T-helper 1 cell treated with Interleukin-12 subunit alpha and Interleukin-12 subunit beta and Interleukin-4 antibody, amounts not matched to agents 30 μg/mL and 1 μg/mL, for 36 hours (primary cell): ENCODE measurements around the gene FEV.
"Not testable (repeated sequence)": the region's sequence is repeated elsewhere in the genome, so short reads cannot be mapped to it uniquely, and the experiment has no call there.

Experiments
- H3K27ac Mint-ChIP-seq: one replicate; pipeline ENCODE4 v1.8.0; 2021; ENCODE audit warnings: mild to moderate bottlenecking, mixed read lengths
- H3K27me3 Mint-ChIP-seq: one replicate; pipeline ENCODE4 v1.8.0; 2021; ENCODE audit warnings: low read depth, mixed read lengths
- H3K36me3 Mint-ChIP-seq: one replicate; pipeline ENCODE4 v1.8.0; 2021; ENCODE audit warnings: low read depth, mixed read lengths
- H3K4me1 Mint-ChIP-seq: one replicate; pipeline ENCODE4 v1.8.0; 2021; ENCODE audit warnings: low read depth, mixed read lengths
- H3K4me3 Mint-ChIP-seq: one replicate; pipeline ENCODE4 v1.8.0; 2021; ENCODE audit warnings: mild to moderate bottlenecking, moderate library complexity, mixed read lengths
- H3K9me3 Mint-ChIP-seq: one replicate; pipeline ENCODE4 v1.8.0; 2021; ENCODE audit warnings: mixed read lengths

Gene FEV

DNA sequence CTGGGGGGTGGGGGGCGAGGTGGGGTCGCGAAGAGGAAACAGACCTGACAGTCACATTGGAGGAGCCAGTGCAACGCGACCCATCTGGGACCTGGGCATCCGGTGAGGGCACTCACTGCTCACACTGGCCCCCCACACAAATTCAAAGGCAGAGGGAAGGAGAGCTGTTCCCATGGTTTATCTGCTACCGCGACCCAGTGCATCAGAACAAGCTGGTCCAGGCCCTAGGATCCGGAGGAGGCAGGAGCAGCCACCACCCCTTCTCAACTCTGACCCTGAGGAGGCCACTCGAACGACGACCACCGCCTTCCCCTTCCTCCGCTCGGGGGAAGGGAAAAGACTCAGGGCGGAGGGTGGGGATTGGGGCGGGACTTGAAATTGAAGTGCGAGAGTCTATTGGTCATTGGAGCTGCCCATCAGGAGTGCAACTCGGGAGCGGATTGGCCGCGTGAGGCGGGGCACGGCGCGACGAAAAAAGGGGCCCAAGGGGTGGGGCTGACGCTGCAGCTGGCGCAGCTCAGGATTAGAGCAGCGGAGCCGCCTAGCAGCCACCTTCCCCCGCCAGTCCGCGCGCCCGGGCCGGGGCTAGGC, 25.7 kb downstream of the FEV start, which contains the start of gene CDK5R2:
Gene CDK5R2 (plus strand): TSS at position 526 of the 591 bp plus-strand sequence. CDS start 155 bp downstream, outside the sequence.
- peaks cover 3% of the 10 kb centered on the region for H3K36me3 Mint-ChIP-seq
- H3K4me1 Mint-ChIP-seq, result peaks cover 6% of the 10 kb centered on the region
- no peaks in the 10 kb centered on the region for H3K9me3 Mint-ChIP-seq
- no peak within 1 kb of the TSS for H3K4me3 Mint-ChIP-seq
- H3K27ac Mint-ChIP-seq, result no peak within 1 kb of the TSS
- peaks cover 85% of the 10 kb centered on the region for H3K27me3 Mint-ChIP-seq

- peaks cover 6% of the 10 kb centered on the region for H3K4me1 Mint-ChIP-seq
- no peaks in the 10 kb centered on the region for H3K9me3 Mint-ChIP-seq
- H3K27me3 Mint-ChIP-seq, result peaks cover 80% of the 10 kb centered on the region
- no peak overlapping the region for H3K27ac Mint-ChIP-seq
- peaks cover 3% of the 10 kb centered on the region for H3K36me3 Mint-ChIP-seq
- H3K4me3 Mint-ChIP-seq, result no peak overlapping the region
Observed at GRCh38 chr2:218958276-218958675, 26.7 kb downstream of the FEV start.

DNA sequence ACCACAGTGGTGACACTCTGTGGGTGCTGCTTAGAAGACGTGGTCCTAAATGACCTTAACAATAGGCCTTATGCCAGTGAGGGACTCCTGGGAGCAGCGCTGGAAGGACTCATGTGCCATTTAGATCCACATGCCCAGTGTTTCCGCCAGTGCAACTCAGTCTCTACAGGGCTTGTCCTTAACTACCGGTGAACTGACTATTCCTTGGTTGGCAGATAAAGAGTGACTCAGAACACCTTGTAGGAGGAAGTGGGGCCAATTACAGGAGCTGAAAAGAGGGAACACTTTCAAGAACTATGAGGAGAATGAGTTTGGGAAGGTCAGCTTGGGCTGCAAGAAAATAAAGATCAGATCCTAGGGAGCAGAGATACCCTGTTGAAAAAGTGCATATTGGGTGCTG, 27.3 kb downstream of the FEV start:
- Mint-ChIP-seq H3K27ac (no peak overlapping the region), H3K9me3 (no peaks in the 10 kb centered on the region)

DNA sequence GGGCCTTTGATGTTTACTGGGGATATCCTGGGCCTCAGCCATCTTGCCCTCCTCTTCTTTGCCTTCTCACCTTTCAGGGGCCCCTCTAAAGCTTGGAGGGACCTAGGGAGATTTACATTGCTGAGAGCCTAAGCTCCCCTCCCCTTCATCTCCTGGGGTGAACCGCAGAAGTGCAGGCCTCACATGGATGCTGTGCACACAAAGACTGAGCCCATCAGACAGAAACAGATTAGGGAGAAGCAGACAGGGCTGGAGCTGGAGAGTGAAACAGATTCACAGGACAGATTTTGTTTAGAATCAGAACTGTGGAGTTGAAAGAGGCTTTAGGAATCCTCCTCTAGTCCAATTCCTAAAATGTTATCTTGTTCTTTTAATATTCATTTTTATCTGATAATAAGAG, 28.9 kb downstream of the FEV start:
- Mint-ChIP-seq H3K36me3 (no peaks in the 10 kb centered on the region), H3K9me3 (no peaks in the 10 kb centered on the region), H3K27me3 (peaks cover 69% of the 10 kb centered on the region), H3K4me3 (no peak overlapping the region), H3K4me1 (peaks cover 2% of the 10 kb centered on the region), H3K27ac (no peak overlapping the region)

More for the DNA sequence above, 27.3 kb downstream of the FEV start:
- Mint-ChIP-seq H3K4me1 (peaks cover 6% of the 10 kb centered on the region), H3K4me3 (no peak overlapping the region), H3K36me3 (peaks cover 3% of the 10 kb centered on the region), H3K27me3 (peaks cover 78% of the 10 kb centered on the region)

GRCh38 chr2:218954541-218955300, 30.3 kb downstream of the FEV start:
- Mint-ChIP-seq H3K9me3 (no peaks in the 10 kb centered on the region), H3K36me3 (no peaks in the 10 kb centered on the region), H3K4me3 (no peak overlapping the region), H3K27me3 (peaks cover 69% of the 10 kb centered on the region), H3K27ac (no peak overlapping the region), H3K4me1 (peaks cover 2% of the 10 kb centered on the region)

- Mint-ChIP-seq H3K9me3 (no peaks in the 10 kb centered on the region), H3K27me3 (peaks cover 58% of the 10 kb centered on the region), H3K36me3 (no peaks in the 10 kb centered on the region), H3K27ac (no peak overlapping the region), H3K4me3 (no peak overlapping the region), H3K4me1 (no peaks in the 10 kb centered on the region)
Observed at GRCh38 chr2:218953366-218953954, 31.5 kb downstream of the FEV start.

- H3K27ac Mint-ChIP-seq, result no peak overlapping the region
- no peaks in the 10 kb centered on the region for H3K36me3 Mint-ChIP-seq
- no peak overlapping the region for H3K4me3 Mint-ChIP-seq
- no peaks in the 10 kb centered on the region for H3K9me3 Mint-ChIP-seq
- no peaks in the 10 kb centered on the region for H3K4me1 Mint-ChIP-seq
- H3K27me3 Mint-ChIP-seq, result peaks cover 47% of the 10 kb centered on the region
Observed at GRCh38 chr2:218952160-218952559, 32.8 kb downstream of the FEV start.

DNA sequence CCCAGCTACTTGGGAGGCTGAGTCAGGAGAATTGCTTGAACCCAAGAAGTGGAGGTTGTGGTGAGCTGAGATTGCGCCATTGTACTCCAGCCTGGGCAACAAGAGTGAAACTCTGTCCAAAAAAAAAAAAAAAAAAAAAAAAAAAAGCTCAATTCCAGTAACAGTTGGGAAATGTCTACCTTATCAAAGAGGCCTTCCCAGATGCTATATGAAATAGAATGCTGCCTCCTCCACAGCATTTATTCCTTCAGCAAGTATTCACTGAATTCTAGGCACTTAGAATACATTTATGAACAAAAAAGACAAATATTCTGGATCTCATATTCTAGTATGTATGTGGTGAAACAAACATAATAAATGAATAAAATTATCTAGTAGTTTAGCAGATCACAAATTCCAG, 38.4 kb downstream of the FEV start:
- peaks cover 41% of the 10 kb centered on the region for H3K27me3 Mint-ChIP-seq
- H3K4me3 Mint-ChIP-seq, result no peak overlapping the region
- no peaks in the 10 kb centered on the region for H3K9me3 Mint-ChIP-seq
- no peaks in the 10 kb centered on the region for H3K4me1 Mint-ChIP-seq
- no peaks in the 10 kb centered on the region for H3K36me3 Mint-ChIP-seq
- no peak overlapping the region for H3K27ac Mint-ChIP-seq

GRCh38 chr2:218944759-218945404, 40.1 kb downstream of the FEV start:
- no peaks in the 10 kb centered on the region for H3K36me3 Mint-ChIP-seq
- no peak overlapping the region for H3K27ac Mint-ChIP-seq
- no peaks in the 10 kb centered on the region for H3K4me1 Mint-ChIP-seq
- H3K4me3 Mint-ChIP-seq, result no peak overlapping the region
- H3K9me3 Mint-ChIP-seq, result no peaks in the 10 kb centered on the region
- peaks cover 45% of the 10 kb centered on the region for H3K27me3 Mint-ChIP-seq

- H3K4me3 Mint-ChIP-seq, H3K4me1 Mint-ChIP-seq, H3K36me3 Mint-ChIP-seq, H3K27ac Mint-ChIP-seq, H3K9me3 Mint-ChIP-seq: not testable (repeated sequence)
- H3K27me3 Mint-ChIP-seq, result peaks cover 21% of the 10 kb centered on the region
Observed at GRCh38 chr2:218931751-218932150, 53.2 kb downstream of the FEV start.
